ENCODE data around the gene SMAD2. TPM values are rescaled to one million over a fixed set of nuclear protein-coding genes. Genes with fewer than 3 reads are reported as not detected.

SMAD2 gene
- polyA plus RNA-seq, 4 donors, result 22.4 to 84.9 (median 35.3) TPM

DNA sequence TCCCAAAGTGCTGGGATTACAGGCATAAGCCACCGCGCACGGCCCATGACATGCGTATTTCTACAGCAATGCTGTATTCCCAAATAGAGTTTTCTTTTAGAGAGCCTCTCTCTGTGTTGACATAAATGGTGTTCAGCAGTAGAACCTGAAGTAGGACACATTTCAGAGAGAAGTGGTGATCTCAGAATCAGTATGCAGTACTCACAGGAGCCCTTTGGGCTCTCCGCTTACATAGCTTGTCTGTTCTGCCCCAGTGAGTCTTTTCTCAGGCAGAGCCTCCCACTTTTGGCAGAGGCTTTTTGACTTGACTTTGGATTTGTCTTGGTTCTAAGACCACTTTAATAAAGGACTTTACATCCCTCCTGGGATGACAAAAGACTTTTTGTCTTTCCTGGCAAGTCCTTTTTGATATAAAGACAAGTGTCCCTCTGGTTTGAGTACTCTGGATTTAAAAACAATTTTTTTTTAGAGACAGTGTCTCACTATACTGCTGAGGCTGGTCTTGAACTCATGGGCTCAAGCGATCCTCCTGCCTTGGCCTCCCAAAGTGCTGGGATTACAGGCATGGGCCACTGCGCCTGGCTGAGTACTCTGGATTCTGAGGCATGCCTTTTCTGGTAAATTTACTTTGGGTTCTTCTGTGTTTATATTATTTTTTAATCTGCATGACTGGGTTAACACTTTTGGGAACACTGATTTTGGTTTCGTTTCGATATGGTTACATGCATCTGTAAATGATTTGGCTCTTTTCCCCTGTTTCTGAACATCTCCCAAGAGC is 113.3 kb downstream of the SMAD2 start:
- Histone ChIP-seq H3K36me3 (ENCODE audit: control insufficient read depth in 3 of 3, insufficient read depth in 2 of 3, low read depth in 1 of 3, low read length in 3 of 3) (no peaks in the 10 kb centered on the region), H3K4me3 (ENCODE audit: low read depth in 1 of 3, low read length in 3 of 3) (no peak overlapping the region), H3K27ac (ENCODE audit: low read depth in 1 of 3, low read length in 2 of 3) (no peak overlapping the region), H3K9me3 (ENCODE audit: control insufficient read depth in 2 of 2, insufficient read depth in 1 of 2, low read depth in 1 of 2, low read length in 1 of 2) (no peaks in the 10 kb centered on the region), H3K27me3 (ENCODE audit: control insufficient read depth in 3 of 3, insufficient read depth in 3 of 3, low read length in 3 of 3) (no peaks in the 10 kb centered on the region), H3K4me1 (ENCODE audit: control insufficient read depth in 3 of 3, insufficient read depth in 2 of 3, low read depth in 1 of 3, low read length in 2 of 3) (no peaks in the 10 kb centered on the region)
- DNase-seq, result no peak
- no peak for FAIRE-seq
- 87 to 97% (median 94%) methylated on average over 9 of the region's 9 CpGs for WGBS, 3 donors

DNA sequence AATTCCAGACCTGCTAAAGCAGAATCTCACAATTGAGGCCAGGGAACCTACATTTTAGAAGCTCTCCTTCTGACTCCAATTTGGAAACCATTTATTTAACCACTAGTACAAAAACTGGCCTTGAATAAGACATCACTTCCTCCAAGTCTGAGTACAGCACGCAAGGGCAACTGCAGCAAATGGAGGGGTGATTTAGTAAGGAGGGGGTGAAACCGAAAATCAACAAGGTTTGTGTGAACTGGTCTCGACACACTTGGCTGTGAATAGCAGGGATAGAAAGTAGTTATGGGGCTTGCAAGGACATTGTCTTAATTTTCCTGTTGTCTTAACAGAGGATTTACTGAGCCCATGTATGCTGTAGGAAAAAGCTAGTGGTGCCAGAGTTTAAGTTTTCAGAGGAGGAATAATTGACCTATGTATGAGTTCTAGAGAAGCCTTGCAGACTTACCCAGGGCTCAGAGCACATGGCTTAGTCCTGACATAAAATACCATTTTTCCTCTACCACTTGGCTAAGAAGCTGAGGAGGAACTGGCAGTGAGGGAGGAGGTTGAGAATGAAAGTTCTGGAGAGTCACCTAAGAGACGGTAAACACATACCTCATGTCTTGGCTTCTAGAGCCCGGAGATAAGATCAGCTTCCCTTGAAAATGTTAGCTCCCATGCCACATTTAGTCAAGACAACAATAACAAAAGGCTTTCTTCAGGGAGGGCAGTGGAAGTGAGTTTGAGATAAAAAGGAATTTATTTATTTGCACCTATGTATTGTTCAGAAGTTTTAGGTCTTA is 114.8 kb downstream of the SMAD2 start:
- 84 to 88% (median 86%) methylated on average over 5 of the region's 5 CpGs for WGBS, 3 donors
- no peaks in the 10 kb centered on the region for H3K36me3 ChIP-seq (ENCODE audit: control insufficient read depth in 3 of 3, insufficient read depth in 2 of 3, low read depth in 1 of 3, low read length in 3 of 3)
- no peak for FAIRE-seq
- no peak overlapping the region for H3K27ac ChIP-seq (ENCODE audit: low read depth in 1 of 3, low read length in 2 of 3)
- no peak overlapping the region for H3K4me3 ChIP-seq (ENCODE audit: low read depth in 1 of 3, low read length in 3 of 3)
- no peaks in the 10 kb centered on the region for H3K9me3 ChIP-seq (ENCODE audit: control insufficient read depth in 2 of 2, insufficient read depth in 1 of 2, low read depth in 1 of 2, low read length in 1 of 2)
- DNase-seq, result no peak
- H3K4me1 ChIP-seq (ENCODE audit: control insufficient read depth in 3 of 3, insufficient read depth in 2 of 3, low read depth in 1 of 3, low read length in 2 of 3), result no peaks in the 10 kb centered on the region
- no peaks in the 10 kb centered on the region for H3K27me3 ChIP-seq (ENCODE audit: control insufficient read depth in 3 of 3, insufficient read depth in 3 of 3, low read length in 3 of 3)

DNA sequence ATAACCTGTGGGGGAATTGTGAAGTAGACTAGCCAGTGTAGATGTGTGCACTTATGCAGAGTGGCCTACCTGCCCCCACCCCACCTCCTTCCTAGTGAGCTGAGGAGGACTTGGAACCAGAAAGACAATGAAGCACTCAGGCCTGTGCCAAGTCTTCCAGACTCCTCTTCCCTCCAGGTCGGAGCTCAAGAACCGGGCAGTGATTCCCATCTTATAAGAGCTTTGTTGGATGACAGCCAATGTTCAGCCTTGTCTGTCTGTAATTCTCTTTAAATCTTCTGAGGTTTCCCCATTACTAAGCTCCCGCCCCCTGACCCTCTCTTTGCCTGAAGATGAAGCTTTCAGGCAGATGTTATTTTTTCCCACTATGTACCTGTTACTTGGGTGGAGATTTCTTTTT is 121.0 kb downstream of the SMAD2 start:
- no peaks in the 10 kb centered on the region for H3K27me3 ChIP-seq (ENCODE audit: control insufficient read depth in 3 of 3, insufficient read depth in 3 of 3, low read length in 3 of 3)
- WGBS, 3 donors, result 60 to 78% (median 68%) methylated on average over 3 of the region's 3 CpGs
- H3K27ac ChIP-seq (ENCODE audit: low read depth in 1 of 3, low read length in 2 of 3), result no peak overlapping the region
- H3K4me3 ChIP-seq (ENCODE audit: low read depth in 1 of 3, low read length in 3 of 3), result no peak overlapping the region
- FAIRE-seq (no peak), DNase-seq (no peak)
- peaks cover 0 to 3% of the 10 kb centered on the region in 2 donors for H3K9me3 ChIP-seq (ENCODE audit: control insufficient read depth in 2 of 2, insufficient read depth in 1 of 2, low read depth in 1 of 2, low read length in 1 of 2)
- H3K4me1 ChIP-seq (ENCODE audit: control insufficient read depth in 3 of 3, insufficient read depth in 2 of 3, low read depth in 1 of 3, low read length in 2 of 3), result no peaks in the 10 kb centered on the region
- H3K36me3 ChIP-seq (ENCODE audit: control insufficient read depth in 3 of 3, insufficient read depth in 2 of 3, low read depth in 1 of 3, low read length in 3 of 3), result no peaks in the 10 kb centered on the region

DNA sequence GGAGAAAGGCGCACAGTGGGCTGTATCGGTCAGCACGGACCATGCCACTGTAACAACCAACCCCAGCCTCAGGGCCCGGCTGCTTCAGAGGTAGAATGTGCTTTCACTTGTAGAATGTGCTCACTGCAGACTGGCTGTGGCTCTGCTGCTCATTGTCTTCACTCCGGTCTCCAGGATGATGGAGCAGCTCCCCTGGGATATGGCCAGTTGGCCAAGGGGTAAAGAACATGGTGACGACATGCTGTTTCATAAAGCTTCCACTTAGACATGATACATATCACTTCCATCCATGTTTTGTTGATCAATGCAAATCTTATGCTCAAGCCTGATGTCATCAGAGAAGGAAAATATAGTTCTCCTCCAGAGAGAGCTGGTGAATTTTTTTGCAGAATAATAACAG is 127.7 kb downstream of the SMAD2 start:
- Histone ChIP-seq H3K4me3 (ENCODE audit: low read depth in 1 of 3, low read length in 3 of 3) (no peak overlapping the region), H3K4me1 (ENCODE audit: control insufficient read depth in 3 of 3, insufficient read depth in 2 of 3, low read depth in 1 of 3, low read length in 2 of 3) (no peaks in the 10 kb centered on the region), H3K27me3 (ENCODE audit: control insufficient read depth in 3 of 3, insufficient read depth in 3 of 3, low read length in 3 of 3) (peaks cover 0 to 3% (median 2%) of the 10 kb centered on the region in 3 donors), H3K9me3 (ENCODE audit: control insufficient read depth in 2 of 2, insufficient read depth in 1 of 2, low read depth in 1 of 2, low read length in 1 of 2) (peaks cover 0 to 3% of the 10 kb centered on the region in 2 donors), H3K27ac (ENCODE audit: low read depth in 1 of 3, low read length in 2 of 3) (no peak overlapping the region), H3K36me3 (ENCODE audit: control insufficient read depth in 3 of 3, insufficient read depth in 2 of 3, low read depth in 1 of 3, low read length in 3 of 3) (no peaks in the 10 kb centered on the region)
- FAIRE-seq, result no peak
- 88 to 94% (median 93%) methylated on average over 6 of the region's 6 CpGs for WGBS, 3 donors
- no peak for DNase-seq

DNA sequence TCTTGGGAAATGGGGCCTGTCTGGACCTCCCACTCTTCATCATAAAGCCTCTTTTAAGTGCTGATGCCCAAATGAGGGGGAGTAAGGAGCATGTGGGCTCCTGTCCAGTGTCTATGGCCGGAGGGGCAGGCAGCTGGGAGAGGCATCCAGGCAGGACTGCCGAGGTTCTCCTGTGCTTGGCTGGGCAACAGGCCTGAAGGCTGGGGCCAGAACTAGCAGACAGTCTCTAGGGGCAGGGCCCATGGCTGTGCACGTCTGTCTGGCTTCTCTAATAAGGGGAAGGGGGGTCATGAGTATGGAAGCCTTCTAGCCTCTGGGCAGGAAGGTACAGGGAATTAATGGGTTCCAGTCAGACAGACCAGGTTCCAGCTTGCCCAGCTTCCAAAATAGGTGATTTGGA is 128.6 kb downstream of the SMAD2 start:
- Histone ChIP-seq H3K36me3 (ENCODE audit: control insufficient read depth in 3 of 3, insufficient read depth in 2 of 3, low read depth in 1 of 3, low read length in 3 of 3) (no peaks in the 10 kb centered on the region), H3K9me3 (ENCODE audit: control insufficient read depth in 2 of 2, insufficient read depth in 1 of 2, low read depth in 1 of 2, low read length in 1 of 2) (peaks cover 0 to 3% of the 10 kb centered on the region in 2 donors), H3K27me3 (ENCODE audit: control insufficient read depth in 3 of 3, insufficient read depth in 3 of 3, low read length in 3 of 3) (peaks cover 0 to 3% (median 2%) of the 10 kb centered on the region in 3 donors), H3K27ac (ENCODE audit: low read depth in 1 of 3, low read length in 2 of 3) (no peak overlapping the region), H3K4me1 (ENCODE audit: control insufficient read depth in 3 of 3, insufficient read depth in 2 of 3, low read depth in 1 of 3, low read length in 2 of 3) (no peaks in the 10 kb centered on the region), H3K4me3 (ENCODE audit: low read depth in 1 of 3, low read length in 3 of 3) (no peak overlapping the region)
- no peak for DNase-seq
- WGBS, 3 donors, result 63 to 68% (median 67%) methylated on average over 3 of the region's 3 CpGs
- no peak for FAIRE-seq

DNA sequence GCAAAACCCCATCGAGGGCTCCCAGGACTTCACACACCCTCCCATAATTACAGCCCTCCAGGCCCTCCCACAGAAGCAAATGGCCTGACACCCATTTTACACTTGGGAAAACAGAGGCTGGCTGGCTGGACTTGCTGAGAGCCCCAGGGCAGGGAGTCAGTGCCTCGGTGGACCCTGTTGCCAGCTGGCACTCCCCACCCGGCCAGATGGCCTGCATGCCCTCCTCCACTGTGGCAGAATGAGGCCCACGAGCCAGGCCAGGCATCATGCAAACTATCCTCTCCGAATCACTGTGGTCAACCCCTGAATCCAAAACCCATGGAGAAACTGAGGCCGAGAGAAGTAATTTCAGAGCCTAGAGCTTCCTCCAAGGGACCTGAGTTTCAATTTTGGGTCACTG is 129.7 kb downstream of the SMAD2 start:
- FAIRE-seq (no peak), DNase-seq (no peak)
- H3K4me3 ChIP-seq (ENCODE audit: low read depth in 1 of 3, low read length in 3 of 3), result no peak overlapping the region
- H3K27me3 ChIP-seq (ENCODE audit: control insufficient read depth in 3 of 3, insufficient read depth in 3 of 3, low read length in 3 of 3), result peaks cover 0 to 3% (median 2%) of the 10 kb centered on the region in 3 donors
- WGBS, 3 donors, result 81 to 84% (median 81%) methylated on average over 6 of the region's 6 CpGs
- H3K36me3 ChIP-seq (ENCODE audit: control insufficient read depth in 3 of 3, insufficient read depth in 2 of 3, low read depth in 1 of 3, low read length in 3 of 3), result no peaks in the 10 kb centered on the region
- no peak overlapping the region for H3K27ac ChIP-seq (ENCODE audit: low read depth in 1 of 3, low read length in 2 of 3)
- no peaks in the 10 kb centered on the region for H3K4me1 ChIP-seq (ENCODE audit: control insufficient read depth in 3 of 3, insufficient read depth in 2 of 3, low read depth in 1 of 3, low read length in 2 of 3)
- H3K9me3 ChIP-seq (ENCODE audit: control insufficient read depth in 2 of 2, insufficient read depth in 1 of 2, low read depth in 1 of 2, low read length in 1 of 2), result no peaks in the 10 kb centered on the region

DNA sequence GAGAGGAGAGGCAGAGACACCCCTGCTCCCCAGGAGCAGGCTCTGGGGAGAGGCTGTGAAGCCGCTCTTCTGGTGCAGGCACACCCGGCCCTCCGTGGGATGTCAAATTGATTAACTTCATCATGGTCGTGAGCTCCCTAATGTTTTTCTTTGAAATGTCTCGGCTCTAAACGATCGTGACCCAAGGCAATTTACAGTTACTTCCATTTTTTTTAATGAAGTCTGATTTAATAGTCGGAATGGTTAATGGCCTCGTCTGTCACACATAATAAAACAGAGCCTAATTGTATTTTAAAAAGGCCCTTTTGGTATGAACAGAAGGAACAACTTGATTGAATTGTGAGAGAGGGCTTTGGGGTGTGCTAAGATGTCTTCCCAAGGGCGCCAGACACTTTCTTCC is 130.2 kb downstream of the SMAD2 start:
- Histone ChIP-seq H3K36me3 (ENCODE audit: control insufficient read depth in 3 of 3, insufficient read depth in 2 of 3, low read depth in 1 of 3, low read length in 3 of 3) (no peaks in the 10 kb centered on the region), H3K4me3 (ENCODE audit: low read depth in 1 of 3, low read length in 3 of 3) (no peak overlapping the region), H3K4me1 (ENCODE audit: control insufficient read depth in 3 of 3, insufficient read depth in 2 of 3, low read depth in 1 of 3, low read length in 2 of 3) (no peaks in the 10 kb centered on the region), H3K27ac (ENCODE audit: low read depth in 1 of 3, low read length in 2 of 3) (no peak overlapping the region), H3K27me3 (ENCODE audit: control insufficient read depth in 3 of 3, insufficient read depth in 3 of 3, low read length in 3 of 3) (peaks cover 0 to 5% (median 3%) of the 10 kb centered on the region in 3 donors), H3K9me3 (ENCODE audit: control insufficient read depth in 2 of 2, insufficient read depth in 1 of 2, low read depth in 1 of 2, low read length in 1 of 2) (no peaks in the 10 kb centered on the region)
- DNase-seq (no peak), FAIRE-seq (no peak)
- WGBS, 3 donors, result 67 to 72% (median 68%) methylated on average over 10 of the region's 10 CpGs

DNA sequence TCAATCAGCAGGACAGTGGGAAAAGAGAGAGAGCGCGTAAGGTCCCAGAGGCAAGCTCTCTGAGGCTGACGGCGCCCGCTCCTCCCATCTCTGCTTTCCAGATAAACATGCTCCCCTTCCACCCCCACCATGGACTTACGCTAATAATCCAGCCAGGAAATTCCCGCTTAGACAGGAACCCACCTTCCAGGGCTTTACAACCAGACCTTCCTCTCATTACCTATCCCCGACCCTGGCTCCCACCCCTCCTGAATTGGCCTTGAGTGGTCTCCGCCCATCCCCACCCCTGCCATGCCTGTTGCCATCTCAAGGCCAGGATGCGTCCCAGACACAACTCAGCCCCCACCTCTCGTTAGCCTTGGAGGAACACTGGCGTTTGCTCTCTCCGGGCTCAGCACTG is 131.1 kb downstream of the SMAD2 start:
- no peak for DNase-seq
- FAIRE-seq, result no peak
- 62 to 69% (median 65%) methylated on average over 12 to 13 of the region's 13 CpGs for WGBS, 3 donors
- no peak overlapping the region for H3K4me3 ChIP-seq (ENCODE audit: low read depth in 1 of 3, low read length in 3 of 3)
- H3K27me3 ChIP-seq (ENCODE audit: control insufficient read depth in 3 of 3, insufficient read depth in 3 of 3, low read length in 3 of 3), result peaks cover 0 to 7% (median 5%) of the 10 kb centered on the region in 3 donors
- H3K36me3 ChIP-seq (ENCODE audit: control insufficient read depth in 3 of 3, insufficient read depth in 2 of 3, low read depth in 1 of 3, low read length in 3 of 3), result no peaks in the 10 kb centered on the region
- H3K4me1 ChIP-seq (ENCODE audit: control insufficient read depth in 3 of 3, insufficient read depth in 2 of 3, low read depth in 1 of 3, low read length in 2 of 3), result no peaks in the 10 kb centered on the region
- no peak overlapping the region for H3K27ac ChIP-seq (ENCODE audit: low read depth in 1 of 3, low read length in 2 of 3)
- no peaks in the 10 kb centered on the region for H3K9me3 ChIP-seq (ENCODE audit: control insufficient read depth in 2 of 2, insufficient read depth in 1 of 2, low read depth in 1 of 2, low read length in 1 of 2)

Data from small intestine (tissue), 7 donors.